ENCODE data around the gene BIRC7. TPM values are rescaled to one million over a fixed set of nuclear protein-coding genes. Genes with fewer than 3 reads are reported as not detected.

BIRC7 gene
- 1 to 10 TPM in 1 of 3 donors, under 1 TPM in 2; 0.48 to 2.6 (median 0.57) TPM for polyA plus RNA-seq (ENCODE audit: insufficient read length in 3 of 3)
- long read RNA-seq, donor 1: 0 reads
- long read RNA-seq, donor 2: 0 reads
- long read RNA-seq, donor 3, partial matches to known transcripts: 0 of 2 reads
- long read RNA-seq, donor 3, other reads (novel, unspliced or antisense): 0 of 2 reads
- long read RNA-seq, donor 4: 0 reads
- long read RNA-seq, donor 5, partial matches to known transcripts: 0 of 1 reads
- long read RNA-seq, donor 5, other reads (novel, unspliced or antisense): 0 of 1 reads
- long read RNA-seq, donor 6: 0 reads
- long read RNA-seq, donor 7: 0 reads
- long read RNA-seq, donor 8: 0 reads
- long read RNA-seq, donor 9: 0 reads
- long read RNA-seq, donor 10, partial matches to known transcripts: 0 of 2 reads
- long read RNA-seq, donor 10, other reads (novel, unspliced or antisense): 0 of 2 reads
- long read RNA-seq, donor 11: 0 reads
- long read RNA-seq, donor 12: 0 reads
- long read RNA-seq, donor 13, partial matches to known transcripts: 0 of 3 reads
- long read RNA-seq, donor 13, other reads (novel, unspliced or antisense): 0 of 3 reads
- long read RNA-seq, donor 14: 0 reads
- long read RNA-seq, donor 15: 0 reads
- long read RNA-seq, donor 16: 0 reads

- no peak for DNase-seq (ENCODE audit: extremely low read depth in 1 of 11, low read depth in 9 of 11, low spot score in 4 of 11)
Measured at GRCh38 chr20:63235399-63235983, at the start of gene BIRC7. TSS of gene BIRC7 (plus strand) at chr20:63235905. CDS start at chr20:63236097, 192 bp downstream.

GRCh38 chr20:63186084-63186483 is 49.6 kb upstream of the BIRC7 start:
- DNase-seq (ENCODE audit: extremely low read depth in 1 of 11, low read depth in 9 of 11, low spot score in 4 of 11): no peak

- no peak for DNase-seq (ENCODE audit: extremely low read depth in 1 of 11, low read depth in 9 of 11, low spot score in 4 of 11)
Measured at GRCh38 chr20:63186528-63187316, 49.0 kb upstream of the BIRC7 start.

GRCh38 chr20:63187338-63188158 is 48.2 kb upstream of the BIRC7 start:
- no peak for DNase-seq (ENCODE audit: extremely low read depth in 1 of 11, low read depth in 9 of 11, low spot score in 4 of 11)

- DNase-seq (ENCODE audit: extremely low read depth in 1 of 11, low read depth in 9 of 11, low spot score in 4 of 11): no peak
Measured at GRCh38 chr20:63188159-63188442, 47.6 kb upstream of the BIRC7 start.

GRCh38 chr20:63188641-63189321 is 46.9 kb upstream of the BIRC7 start:
- no peak for DNase-seq (ENCODE audit: extremely low read depth in 1 of 11, low read depth in 9 of 11, low spot score in 4 of 11)

GRCh38 chr20:63189322-63189642 is 46.4 kb upstream of the BIRC7 start:
- DNase-seq (ENCODE audit: extremely low read depth in 1 of 11, low read depth in 9 of 11, low spot score in 4 of 11): no peak

- no peak for DNase-seq (ENCODE audit: extremely low read depth in 1 of 11, low read depth in 9 of 11, low spot score in 4 of 11)
Measured at GRCh38 chr20:63189846-63190559, 45.7 kb upstream of the BIRC7 start.

- no peak for DNase-seq (ENCODE audit: extremely low read depth in 1 of 11, low read depth in 9 of 11, low spot score in 4 of 11)
Measured at GRCh38 chr20:63190828-63191227, 44.9 kb upstream of the BIRC7 start.

- no peak for DNase-seq (ENCODE audit: extremely low read depth in 1 of 11, low read depth in 9 of 11, low spot score in 4 of 11)
Measured at GRCh38 chr20:63191400-63191799, 44.3 kb upstream of the BIRC7 start.

- DNase-seq (ENCODE audit: extremely low read depth in 1 of 11, low read depth in 9 of 11, low spot score in 4 of 11): no peak
Measured at GRCh38 chr20:63192721-63193120, 43.0 kb upstream of the BIRC7 start.

GRCh38 chr20:63194007-63194796 is 41.5 kb upstream of the BIRC7 start:
- no peak for DNase-seq (ENCODE audit: extremely low read depth in 1 of 11, low read depth in 9 of 11, low spot score in 4 of 11)

GRCh38 chr20:63194797-63195173 is 40.9 kb upstream of the BIRC7 start:
- no peak for DNase-seq (ENCODE audit: extremely low read depth in 1 of 11, low read depth in 9 of 11, low spot score in 4 of 11)

GRCh38 chr20:63196768-63197470 is 38.8 kb upstream of the BIRC7 start:
- no peak for DNase-seq (ENCODE audit: extremely low read depth in 1 of 11, low read depth in 9 of 11, low spot score in 4 of 11)

GRCh38 chr20:63198606-63199005 is 37.1 kb upstream of the BIRC7 start:
- DNase-seq (ENCODE audit: extremely low read depth in 1 of 11, low read depth in 9 of 11, low spot score in 4 of 11): no peak

- DNase-seq (ENCODE audit: extremely low read depth in 1 of 11, low read depth in 9 of 11, low spot score in 4 of 11): no peak
Measured at GRCh38 chr20:63202021-63202420, 33.7 kb upstream of the BIRC7 start.
